ENCODE measurements around the gene AFF3. TPM values are rescaled to one million over a fixed set of nuclear protein-coding genes. Genes with fewer than 3 reads are reported as not detected.

The AFF3 gene
- total and polyA plus RNA-seq, 2 of the 13 experiments (the other 11 are each of a cell fraction or from before 2014, with no cell fraction given), result not detected

- TF ChIP-seq ZNF235 (CRISPR knock-in tag; IDR thresholded peaks at IDR 0.05; ENCODE audit: borderline replicate concordance), result no peak
These were observed 524.6 kb downstream of the AFF3 start (continued) for GRCh38 chr2:99617811-99618210.

DNA sequence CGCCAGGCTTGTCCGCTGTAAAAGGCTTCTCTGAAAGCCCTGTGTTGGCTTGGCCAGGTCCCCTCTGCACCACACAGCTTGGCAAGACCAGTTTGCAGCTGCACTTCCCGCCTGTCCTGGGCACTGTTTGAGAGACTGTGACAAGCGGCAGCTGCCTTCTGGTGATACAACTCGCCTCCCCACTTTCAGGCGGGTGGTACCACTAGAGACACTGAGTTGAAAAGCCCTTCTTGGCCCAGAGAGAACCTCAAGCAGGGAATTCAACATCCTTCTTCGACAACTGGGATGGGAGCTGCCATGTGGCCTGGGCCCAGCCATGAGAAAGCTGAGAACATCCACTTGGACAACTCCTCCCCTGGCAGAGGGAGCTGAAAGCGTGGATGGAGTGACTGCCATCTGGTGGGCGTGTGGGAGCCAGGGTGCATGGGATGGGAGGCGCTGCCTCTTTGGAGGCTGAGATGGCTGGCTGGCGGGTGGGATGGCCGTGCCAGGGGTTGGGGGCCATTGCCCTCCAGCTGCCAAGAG is 527.1 kb downstream of the AFF3 start:
- DNase-seq (ENCODE audit: low spot score) (peak; percentile 33), ATAC-seq (peak; percentile 94), FAIRE-seq (peak; percentile 42)
- Histone ChIP-seq H3K27ac (ENCODE audit: extremely low read length, insufficient read depth, low read length) (no peak overlapping the region), H3K9ac (ENCODE audit: insufficient read depth, low read depth, low read length) (no peak overlapping the region), H3K4me1 (ENCODE audit: insufficient read depth, low read length) (no peaks in the 10 kb centered on the region), H4K20me1 (ENCODE audit: insufficient read depth, low read length) (no peaks in the 10 kb centered on the region), H3K9me3 (ENCODE audit: low read length) (no peaks in the 10 kb centered on the region), H3K36me3 (replicated peaks in 1 of 2; ENCODE audit: control insufficient read depth in 1 of 2, insufficient read depth in 2 of 2, low read length in 2 of 2) (no peaks in the 10 kb centered on the region), H3K27me3 (ENCODE audit: control insufficient read depth in 1 of 2, insufficient read depth in 2 of 2, low read length in 2 of 2) (no peaks in the 10 kb centered on the region; a peak in 1 of 5 replicates), H2AFZ (ENCODE audit: low read length) (no peak overlapping the region), H3K79me2 (ENCODE audit: insufficient read depth, low read length) (no peaks in the 10 kb centered on the region), H3K4me3 (replicated peaks in 1 of 3; ENCODE audit: insufficient read depth in 1 of 3, low read depth in 2 of 3, low read length in 3 of 3) (no peak overlapping the region), H3K4me2 (ENCODE audit: low read depth, low read length) (no peak overlapping the region)
- WGBS (ENCODE audit: low lambda C conversion rate), result 37% methylated on average over 11 of the region's 12 CpGs
- BruUV-seq (replicated peaks), result no TSS peak
- CTCF ChIA-PET (ENCODE audit: low intra/inter-chr PET ratio, low total read pairs), result interaction anchor here (1.3 kb wide), 1 partner anchor 57 kb away, joined by 5 read pairs; no protein-coding TSS in a partner anchor
- POLR2A ChIA-PET, result no interaction called here
- intact Hi-C loops (cut with micrococcal nuclease; ENCODE audit: unreplicated experiment) (loop anchor here (1.0 kb wide), 1 partner anchor 56 kb away; no protein-coding TSS in a partner anchor), in situ Hi-C loops (cut with HindIII; ENCODE audit: extremely low pct_ligation_motif_present, low pct_unique_long_range_greater_than_20kb) (no loop called here)
- TF ChIP-seq, protein P1, sequence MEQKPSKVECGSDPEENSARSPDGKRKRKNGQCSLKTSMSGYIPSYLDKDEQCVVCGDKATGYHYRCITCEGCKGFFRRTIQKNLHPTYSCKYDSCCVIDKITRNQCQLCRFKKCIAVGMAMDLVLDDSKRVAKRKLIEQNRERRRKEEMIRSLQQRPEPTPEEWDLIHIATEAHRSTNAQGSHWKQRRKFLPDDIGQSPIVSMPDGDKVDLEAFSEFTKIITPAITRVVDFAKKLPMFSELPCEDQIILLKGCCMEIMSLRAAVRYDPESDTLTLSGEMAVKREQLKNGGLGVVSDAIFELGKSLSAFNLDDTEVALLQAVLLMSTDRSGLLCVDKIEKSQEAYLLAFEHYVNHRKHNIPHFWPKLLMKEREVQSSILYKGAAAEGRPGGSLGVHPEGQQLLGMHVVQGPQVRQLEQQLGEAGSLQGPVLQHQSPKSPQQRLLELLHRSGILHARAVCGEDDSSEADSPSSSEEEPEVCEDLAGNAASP (CRISPR knock-in tag; IDR thresholded peaks at IDR 0.05; ENCODE audit: borderline replicate concordance), result no peak
- TF ChIP-seq PPARG (CRISPR knock-in tag; conservative IDR thresholded peaks at IDR 0.05) (no peak), SMC3 (IDR thresholded peaks at IDR 0.05; ENCODE audit: low read length) (0 out of 2 replicates have a peak, but pooled peaks have one; percentile 9), MAFG (CRISPR knock-in tag; IDR thresholded peaks at IDR 0.05) (no peak), CEBPB (IDR thresholded peaks at IDR 0.05; ENCODE audit: borderline replicate concordance, low read depth, low read length) (no peak), ZC3H13 (CRISPR knock-in tag; IDR thresholded peaks at IDR 0.05) (no peak), HNRNPLL (IDR thresholded peaks at IDR 0.05; ENCODE audit: low read depth, low read length, poor library complexity, severe bottlenecking) (no peak), STAG1 (CRISPR knock-in tag; IDR thresholded peaks at IDR 0.05) (peak; percentile 47), ZNF296 (CRISPR knock-in tag; conservative IDR thresholded peaks at IDR 0.05) (no peak), PLSCR1 (CRISPR knock-in tag; IDR thresholded peaks at IDR 0.05; ENCODE audit: borderline replicate concordance) (no peak), SOX13 (IDR thresholded peaks at IDR 0.05) (no peak), SOX13 (CRISPR knock-in tag; conservative IDR thresholded peaks at IDR 0.05 in 1 of 2, IDR thresholded peaks at IDR 0.05 in 1 of 2) (no peak)
- TF ChIP-seq, protein P2, sequence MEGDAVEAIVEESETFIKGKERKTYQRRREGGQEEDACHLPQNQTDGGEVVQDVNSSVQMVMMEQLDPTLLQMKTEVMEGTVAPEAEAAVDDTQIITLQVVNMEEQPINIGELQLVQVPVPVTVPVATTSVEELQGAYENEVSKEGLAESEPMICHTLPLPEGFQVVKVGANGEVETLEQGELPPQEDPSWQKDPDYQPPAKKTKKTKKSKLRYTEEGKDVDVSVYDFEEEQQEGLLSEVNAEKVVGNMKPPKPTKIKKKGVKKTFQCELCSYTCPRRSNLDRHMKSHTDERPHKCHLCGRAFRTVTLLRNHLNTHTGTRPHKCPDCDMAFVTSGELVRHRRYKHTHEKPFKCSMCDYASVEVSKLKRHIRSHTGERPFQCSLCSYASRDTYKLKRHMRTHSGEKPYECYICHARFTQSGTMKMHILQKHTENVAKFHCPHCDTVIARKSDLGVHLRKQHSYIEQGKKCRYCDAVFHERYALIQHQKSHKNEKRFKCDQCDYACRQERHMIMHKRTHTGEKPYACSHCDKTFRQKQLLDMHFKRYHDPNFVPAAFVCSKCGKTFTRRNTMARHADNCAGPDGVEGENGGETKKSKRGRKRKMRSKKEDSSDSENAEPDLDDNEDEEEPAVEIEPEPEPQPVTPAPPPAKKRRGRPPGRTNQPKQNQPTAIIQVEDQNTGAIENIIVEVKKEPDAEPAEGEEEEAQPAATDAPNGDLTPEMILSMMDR (CRISPR knock-in tag; IDR thresholded peaks at IDR 0.05), result peak; percentile 68
- TF ChIP-seq, protein P3, sequence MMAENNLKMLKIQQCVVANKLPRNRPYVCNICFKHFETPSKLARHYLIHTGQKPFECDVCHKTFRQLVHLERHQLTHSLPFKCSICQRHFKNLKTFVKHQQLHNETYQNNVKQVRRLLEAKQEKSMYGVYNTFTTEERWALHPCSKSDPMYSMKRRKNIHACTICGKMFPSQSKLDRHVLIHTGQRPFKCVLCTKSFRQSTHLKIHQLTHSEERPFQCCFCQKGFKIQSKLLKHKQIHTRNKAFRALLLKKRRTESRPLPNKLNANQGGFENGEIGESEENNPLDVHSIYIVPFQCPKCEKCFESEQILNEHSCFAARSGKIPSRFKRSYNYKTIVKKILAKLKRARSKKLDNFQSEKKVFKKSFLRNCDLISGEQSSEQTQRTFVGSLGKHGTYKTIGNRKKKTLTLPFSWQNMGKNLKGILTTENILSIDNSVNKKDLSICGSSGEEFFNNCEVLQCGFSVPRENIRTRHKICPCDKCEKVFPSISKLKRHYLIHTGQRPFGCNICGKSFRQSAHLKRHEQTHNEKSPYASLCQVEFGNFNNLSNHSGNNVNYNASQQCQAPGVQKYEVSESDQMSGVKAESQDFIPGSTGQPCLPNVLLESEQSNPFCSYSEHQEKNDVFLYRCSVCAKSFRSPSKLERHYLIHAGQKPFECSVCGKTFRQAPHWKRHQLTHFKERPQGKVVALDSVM (CRISPR knock-in tag; IDR thresholded peaks at IDR 0.05), result peak; percentile 88

Data from HepG2 (cell line).